GM21786 (cell line): ENCODE results near the gene ZNF669.

Source experiments
- ATAC-seq: cut with Tn5 transposase; IDR thresholded peaks from one replicate; pipeline ENCODE4 v1.9.1; 2021; ENCODE audit not compliant: unreplicated experiment

Gene ZNF669

DNA sequence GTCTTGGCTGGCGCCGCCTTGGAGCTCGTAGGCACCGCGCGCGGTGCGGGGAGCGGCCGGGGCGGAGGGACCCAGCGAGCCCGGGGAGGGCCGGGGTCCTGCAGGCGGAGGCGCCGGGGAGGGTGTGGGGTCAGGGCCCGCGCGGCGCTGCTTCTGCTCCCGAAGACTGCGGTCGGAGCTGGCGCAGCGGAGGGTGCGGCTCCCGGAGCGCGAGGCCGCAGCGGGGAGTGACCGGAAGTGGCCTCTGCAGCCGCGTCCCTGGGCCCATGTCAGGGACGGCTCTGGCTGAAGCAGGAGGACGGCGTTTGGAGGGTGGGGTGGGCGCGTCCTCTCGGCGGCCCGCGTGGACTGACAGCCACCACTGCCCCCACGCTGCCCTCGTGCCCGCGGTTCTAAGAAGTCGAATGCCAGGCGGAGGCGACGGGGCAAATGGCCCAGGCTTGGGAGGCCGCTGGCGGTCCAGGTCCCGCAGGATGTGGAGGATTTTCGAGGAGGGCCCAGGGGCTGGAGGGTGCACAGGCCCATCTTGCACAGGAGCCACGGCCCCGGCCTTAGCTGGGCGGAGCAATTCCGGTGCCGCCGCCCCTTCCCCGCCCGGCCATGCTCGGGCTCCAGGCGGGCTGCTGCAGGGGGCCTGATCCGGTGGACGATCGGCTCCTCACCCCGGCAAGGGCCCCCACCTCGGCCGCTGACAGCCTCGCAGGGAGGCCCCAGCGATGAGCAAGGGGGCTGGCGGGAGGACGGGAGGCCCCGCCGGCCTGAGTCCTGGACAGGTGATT, 7.7 kb upstream of the ZNF669 start:
- ATAC-seq, result no peak

DNA sequence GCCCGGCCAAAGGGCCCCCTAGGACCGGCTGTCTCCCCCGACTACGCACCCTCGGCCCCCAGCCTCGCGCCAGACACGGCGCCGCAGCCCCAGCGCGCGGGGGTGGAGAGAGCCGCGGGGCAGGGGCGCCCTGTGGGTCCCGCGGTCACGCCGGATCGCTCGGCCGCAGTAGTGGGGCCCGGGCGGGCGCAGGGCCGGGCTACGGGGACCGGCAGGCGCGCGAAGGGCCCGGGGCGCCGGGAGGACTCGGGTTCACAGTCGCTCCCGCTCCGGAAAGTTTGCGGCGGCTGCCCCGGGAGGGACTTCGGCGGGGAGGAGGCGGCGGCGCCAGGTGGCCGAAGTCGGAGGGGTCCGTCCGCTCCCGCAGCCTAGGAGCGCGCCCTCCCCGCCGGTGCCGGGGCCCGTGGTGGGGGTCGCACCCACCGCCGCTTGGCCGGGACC, 7.1 kb upstream of the ZNF669 start:
- ATAC-seq, result no peak

DNA sequence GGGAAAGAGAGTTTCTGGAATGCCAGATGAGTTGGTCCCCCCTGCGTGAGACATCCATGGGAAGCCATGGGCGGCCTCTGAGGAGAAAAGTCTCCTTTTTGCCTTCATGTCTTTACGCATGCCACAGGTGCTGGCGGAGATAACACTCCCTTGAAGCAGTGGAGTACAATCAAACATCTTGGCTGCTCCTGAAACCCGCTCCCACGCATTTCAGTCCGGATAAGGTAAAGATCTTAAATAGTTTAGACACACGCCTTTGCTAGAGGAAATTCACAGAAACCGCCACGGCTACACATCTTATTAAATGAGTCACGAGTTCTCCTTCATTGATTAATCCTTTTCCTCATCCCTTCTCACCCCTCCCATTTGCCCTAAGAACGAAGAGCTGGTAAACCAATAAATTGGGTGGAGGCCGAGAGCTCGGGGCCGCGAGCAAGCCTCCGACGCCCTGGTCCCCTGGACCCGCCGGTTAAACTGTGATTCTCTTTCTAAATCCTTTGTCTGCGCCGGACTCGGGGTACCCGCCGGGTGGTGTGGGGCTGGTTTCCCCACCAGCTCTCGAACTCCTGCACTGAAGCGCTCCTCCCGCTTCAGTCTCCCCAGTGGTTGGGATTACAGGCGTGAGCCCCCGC, 6.6 kb upstream of the ZNF669 start:
- ATAC-seq, result no peak

- ATAC-seq, result no peak
Measured at GRCh38 chr1:247107694-247108093, 3.5 kb upstream of the ZNF669 start.

DNA sequence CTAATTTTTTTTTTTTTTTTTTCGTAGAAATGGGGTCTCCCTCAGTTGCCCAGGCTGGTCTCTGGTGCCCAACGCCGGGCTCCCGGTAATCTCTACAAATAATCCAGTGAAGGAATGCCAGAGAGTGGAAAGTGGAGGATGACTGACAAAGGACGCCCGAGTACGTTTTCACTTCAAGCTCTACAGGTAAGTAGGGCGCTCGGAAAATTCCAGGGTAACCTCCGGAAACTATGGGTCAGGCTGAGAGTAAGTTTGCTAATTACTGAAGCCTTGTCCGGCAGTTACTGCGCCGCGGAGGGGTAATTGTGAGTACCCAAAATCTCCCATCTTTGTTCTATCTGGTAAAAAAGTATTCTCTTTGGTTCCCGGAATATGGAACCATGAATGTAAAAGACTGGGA, 1.8 kb upstream of the ZNF669 start:
- no peak for ATAC-seq

GRCh38 chr1:247104965-247105364, 809 bp upstream of the ZNF669 start:
- ATAC-seq, result no peak

- ATAC-seq, result no peak
Measured at GRCh38 chr1:247102381-247102780, 1.8 kb downstream of the ZNF669 start.

DNA sequence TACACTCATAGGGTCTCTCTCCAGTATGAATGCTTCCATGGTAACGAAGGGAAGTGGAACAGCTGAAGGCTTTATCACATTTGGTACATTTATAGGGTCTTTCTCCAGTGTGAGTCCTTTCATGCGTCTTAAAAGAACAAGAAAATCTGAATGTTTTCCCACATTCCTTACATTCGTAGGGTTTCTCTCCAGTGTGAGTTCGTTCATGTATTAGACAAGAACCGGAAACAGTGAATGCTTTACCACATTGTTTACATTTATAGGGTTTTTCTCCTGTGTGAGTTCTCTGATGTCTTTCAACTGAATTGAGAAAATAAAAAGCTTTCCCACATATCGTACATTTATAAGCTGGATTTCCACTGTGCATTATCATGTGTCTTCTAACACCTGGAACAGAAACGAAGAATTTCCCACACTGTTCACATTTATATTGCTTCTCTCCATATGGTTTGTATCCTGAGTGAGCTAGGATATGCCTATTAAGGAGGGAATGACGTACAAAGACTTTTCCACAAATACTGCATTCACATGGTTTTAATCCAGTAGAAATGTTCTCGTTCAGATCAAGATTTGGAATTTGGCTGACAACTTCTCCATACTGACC, 3.4 kb downstream of the ZNF669 start:
- ATAC-seq, result no peak

- no peak for ATAC-seq
Measured at GRCh38 chr1:247096958-247097357, 7.2 kb downstream of the ZNF669 start.

- ATAC-seq, result no peak
Measured at GRCh38 chr1:247096544-247096943, 7.6 kb downstream of the ZNF669 start.

DNA sequence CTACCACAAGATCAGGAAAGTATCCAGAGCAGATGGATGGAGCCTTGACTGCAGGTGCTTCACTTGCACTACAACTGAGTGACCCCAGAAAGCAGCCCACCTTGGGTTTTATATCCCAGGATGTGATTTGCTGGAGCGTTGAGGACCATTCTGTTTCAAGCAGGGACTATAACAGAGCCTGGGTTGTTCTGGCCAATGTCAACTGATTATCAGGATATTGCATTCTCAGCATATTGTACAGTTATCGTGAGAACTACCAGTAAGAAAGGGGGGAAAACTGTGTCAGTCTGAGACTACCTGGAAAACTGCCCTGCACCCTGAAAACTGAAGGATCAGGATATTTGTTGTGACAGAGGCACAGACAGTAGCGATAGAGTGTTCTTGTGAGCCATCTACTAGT, 8.0 kb downstream of the ZNF669 start:
- no peak for ATAC-seq

DNA sequence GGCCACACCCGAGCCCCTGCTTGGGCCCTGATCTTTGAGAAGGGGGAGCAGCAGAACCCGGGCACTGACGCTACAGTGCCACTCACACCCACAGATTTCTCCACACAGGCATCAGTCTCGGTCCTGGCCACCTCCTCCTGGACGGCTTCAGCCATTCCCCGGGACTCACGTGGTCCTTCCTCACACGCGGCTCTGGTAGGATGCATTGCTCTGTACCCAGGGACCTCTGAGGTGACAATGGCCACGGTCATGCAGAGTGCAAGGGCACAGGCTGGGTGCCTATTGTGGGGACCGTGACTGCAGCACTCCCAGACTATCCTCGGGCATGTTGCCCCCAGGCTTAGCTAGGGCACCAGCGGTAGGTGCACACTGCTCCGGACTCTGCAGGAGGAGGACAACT, 13.7 kb downstream of the ZNF669 start:
- ATAC-seq, result no peak

GRCh38 chr1:247089616-247090375, 14.4 kb downstream of the ZNF669 start:
- ATAC-seq, result no peak

- ATAC-seq, result no peak
Measured at GRCh38 chr1:247088967-247089366, 15.2 kb downstream of the ZNF669 start.

DNA sequence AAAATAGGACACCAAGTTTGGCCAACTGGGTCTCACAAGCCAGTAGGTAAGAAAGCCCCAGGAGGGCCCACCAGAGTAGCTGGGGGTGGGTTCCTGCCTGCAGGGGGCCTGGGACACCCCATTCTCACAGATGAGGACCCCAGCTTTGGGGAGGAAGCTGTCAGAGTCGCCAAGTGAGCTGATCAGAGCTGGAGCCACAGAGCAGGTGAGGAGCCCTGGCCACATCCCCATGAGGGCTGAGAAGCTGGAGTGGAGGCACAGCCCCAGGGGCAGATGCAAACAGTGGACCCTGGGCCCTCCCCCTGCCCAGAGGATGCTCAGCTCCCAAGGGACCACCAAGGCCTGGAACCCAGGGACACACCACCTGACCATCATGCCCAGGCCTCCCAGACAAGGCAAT, 16.9 kb downstream of the ZNF669 start:
- no peak for ATAC-seq

DNA sequence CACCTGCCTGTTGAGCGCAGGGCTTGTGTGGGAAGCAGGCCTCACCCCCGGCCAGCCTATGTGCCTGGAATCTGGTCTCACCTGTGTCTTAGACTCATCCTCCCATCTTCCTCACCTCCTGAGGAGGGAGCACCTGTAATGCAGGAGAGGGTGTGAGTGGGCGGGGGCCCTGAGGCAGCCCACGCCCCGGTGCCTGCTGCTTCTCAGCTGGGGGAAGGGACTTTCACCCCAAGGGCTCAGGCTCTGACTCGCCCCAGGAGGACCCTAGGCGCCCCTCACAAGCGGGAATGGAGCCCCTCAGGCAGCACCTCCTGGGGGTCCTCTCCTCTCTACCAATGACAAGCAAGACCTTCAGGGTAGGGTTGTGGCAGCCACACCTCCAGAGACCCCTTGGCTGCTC, 18.8 kb downstream of the ZNF669 start:
- no peak for ATAC-seq

- no peak for ATAC-seq
Measured at GRCh38 chr1:247084771-247085170, 19.4 kb downstream of the ZNF669 start.

DNA sequence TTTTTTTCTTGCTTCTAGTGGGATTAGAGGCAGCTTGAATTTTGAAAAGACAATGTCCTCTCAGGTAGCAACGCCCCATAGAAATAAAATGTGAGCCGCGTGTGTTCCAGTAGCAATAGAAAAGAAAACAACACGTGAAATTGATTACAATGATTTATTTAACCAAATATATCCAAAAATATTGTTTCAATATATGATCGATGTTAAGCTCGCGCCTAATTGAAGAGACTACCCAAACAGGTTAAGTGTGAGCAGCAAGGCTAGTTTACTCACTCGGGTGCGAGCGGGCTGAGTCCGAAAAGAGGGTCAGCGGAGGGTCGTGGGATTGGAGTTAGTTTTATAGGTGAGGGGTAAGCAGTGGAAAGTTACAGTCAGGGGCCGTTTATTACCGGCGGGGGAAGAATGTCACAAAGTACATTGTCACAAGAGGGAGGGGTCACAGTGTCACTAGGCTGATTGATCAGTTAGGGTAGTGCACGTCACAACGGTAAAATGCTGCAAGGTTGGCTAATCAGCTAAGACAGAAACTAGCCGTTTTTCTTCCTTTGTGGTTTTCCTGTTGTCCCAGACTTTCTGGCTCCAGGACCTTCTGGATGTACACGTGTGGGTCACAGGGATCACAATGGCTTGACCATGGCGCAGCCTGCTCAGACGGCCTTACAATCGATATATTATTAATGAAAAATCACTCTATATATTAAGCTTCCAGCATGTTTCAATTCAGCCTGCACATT, 24.8 kb downstream of the ZNF669 start:
- ATAC-seq, result no peak

- peak; percentile 99 for ATAC-seq
Measured at GRCh38 chr1:247078258-247079140, 25.7 kb downstream of the ZNF669 start, which contains the start of gene ZNF670. ZNF670 (minus strand) TSS chr1:247078811; CDS start chr1:247078596, 215 bp downstream.

DNA sequence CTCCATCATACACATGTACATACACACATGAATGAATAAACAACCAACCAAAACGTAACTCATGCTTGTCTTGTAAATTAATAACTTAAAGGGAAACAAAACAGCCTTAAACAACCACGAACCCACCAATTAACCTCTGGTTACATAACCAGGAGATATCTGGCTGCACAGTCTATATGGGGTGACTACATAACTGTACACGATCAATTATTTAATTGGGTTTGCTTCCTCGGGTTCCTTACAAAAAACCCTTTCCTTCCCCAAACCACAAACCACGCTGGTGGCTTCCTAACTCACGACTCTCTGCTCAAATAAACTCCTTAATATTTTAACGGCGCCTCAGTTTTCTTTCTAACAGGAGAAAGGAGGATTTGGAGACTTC, 26.3 kb downstream of the ZNF669 start:
- no peak for ATAC-seq
